ENCODE results near the gene SLA2. TPM values are rescaled to one million over a fixed set of nuclear protein-coding genes. Genes with fewer than 3 reads are reported as not detected.

SLA2 gene
- total RNA-seq, 4 donors from 2014 or later, result 0.14 to 0.88 TPM; not detected in 2

- Histone ChIP-seq H3K4me1 (peaks cover 0 to 6% of the 10 kb centered on the region in 2 donors), H3K4me3 (peak overlapping the region; percentile 18 to 100), H3K27me3 (no peaks in the 10 kb centered on the region), H3K9me3 (no peaks in the 10 kb centered on the region), H3K27ac (peak overlapping the region; percentile 86), H3K36me3 (no peaks in the 10 kb centered on the region)
- intact Hi-C loops (cut with DNase I; ENCODE audit: low total_unique reads), result loop anchor here (10.0 kb wide), 1 partner anchor 50 kb away; no protein-coding TSS in a partner anchor
- DNase-seq, result peak; percentile 37 to 46
- TF ChIP-seq POLR2A (IDR thresholded peaks at IDR 0.05) (no peak), CTCF (IDR thresholded peaks at IDR 0.05) (no peak)
Measured at GRCh38 chr20:36604952-36605398, 41.0 kb downstream of the SLA2 start.

GRCh38 chr20:36601540-36601939, 44.5 kb downstream of the SLA2 start:
- Histone ChIP-seq H3K9me3 (no peaks in the 10 kb centered on the region), H3K4me1 (peaks cover 0 to 2% of the 10 kb centered on the region in 2 donors), H3K4me3 (no peak overlapping the region), H3K27ac (no peak overlapping the region), H3K36me3 (no peaks in the 10 kb centered on the region), H3K27me3 (no peaks in the 10 kb centered on the region)
- no peak for DNase-seq
- no peak for TF ChIP-seq POLR2A (IDR thresholded peaks at IDR 0.05)
- no peak for TF ChIP-seq CTCF (IDR thresholded peaks at IDR 0.05)
- intact Hi-C loops (cut with DNase I; ENCODE audit: low total_unique reads), result loop anchor here (10.0 kb wide), 1 partner anchor 47 kb away; no protein-coding TSS in a partner anchor

- no peak for DNase-seq
- no peak overlapping the region for H3K27ac ChIP-seq
- TF ChIP-seq CTCF (IDR thresholded peaks at IDR 0.05) (no peak), POLR2A (IDR thresholded peaks at IDR 0.05) (no peak)
- no peaks in the 10 kb centered on the region for H3K27me3 ChIP-seq
- H3K9me3 ChIP-seq, result no peaks in the 10 kb centered on the region
- intact Hi-C loops (cut with DNase I; ENCODE audit: low total_unique reads), result loop anchor here (10.0 kb wide), 1 partner anchor 45 kb away; no protein-coding TSS in a partner anchor
- H3K36me3 ChIP-seq, result no peaks in the 10 kb centered on the region
- H3K4me1 ChIP-seq, result no peaks in the 10 kb centered on the region
- H3K4me3 ChIP-seq, result no peak overlapping the region
Measured at GRCh38 chr20:36599912-36600345, 46.1 kb downstream of the SLA2 start.

GRCh38 chr20:36593347-36593929, 52.6 kb downstream of the SLA2 start:
- H3K4me1 ChIP-seq, result no peaks in the 10 kb centered on the region
- no peak for DNase-seq
- TF ChIP-seq POLR2A (IDR thresholded peaks at IDR 0.05) (no peak), CTCF (IDR thresholded peaks at IDR 0.05) (no peak)
- no peak overlapping the region for H3K4me3 ChIP-seq
- no peaks in the 10 kb centered on the region for H3K9me3 ChIP-seq
- H3K36me3 ChIP-seq, result no peaks in the 10 kb centered on the region
- no peak overlapping the region for H3K27ac ChIP-seq
- H3K27me3 ChIP-seq, result no peaks in the 10 kb centered on the region
- intact Hi-C loops (cut with DNase I; ENCODE audit: low total_unique reads), result no loop called here

- no peaks in the 10 kb centered on the region for H3K27me3 ChIP-seq
- DNase-seq, result peak; percentile 33 to 46
- H3K4me1 ChIP-seq, result peaks cover 0 to 5% of the 10 kb centered on the region in 2 donors
- H3K36me3 ChIP-seq, result no peaks in the 10 kb centered on the region
- intact Hi-C loops (cut with DNase I; ENCODE audit: low total_unique reads), result no loop called here
- H3K27ac ChIP-seq, result no peak overlapping the region
- no peaks in the 10 kb centered on the region for H3K9me3 ChIP-seq
- peak; percentile 42 to 61 (median 50) for TF ChIP-seq CTCF (IDR thresholded peaks at IDR 0.05)
- no peak for TF ChIP-seq POLR2A (IDR thresholded peaks at IDR 0.05)
- H3K4me3 ChIP-seq, result no peak overlapping the region
Measured at GRCh38 chr20:36591854-36592641, 53.9 kb downstream of the SLA2 start.

All from uterus (tissue), 4 donors.